Neural cell (in vitro differentiated cells): ENCODE measurements around the gene RASD1. TPM values are rescaled to one million over a fixed set of nuclear protein-coding genes. Genes with fewer than 3 reads are reported as not detected.

Experiments used
- H2AFZ ChIP-seq: fragments of 200-600, 300-800 bp; sonication (generic), shearing (Covaris generic); 2 replicates; pipeline ENCODE4 v1.6.0; 2014; ENCODE audit warnings: low read depth, mild to moderate bottlenecking, antibody characterized with exemption, low read length, moderate library complexity
- H3F3A ChIP-seq: fragments of 200-600 bp; shearing (Covaris generic); 2 replicates; pipeline ENCODE4 v1.6.1; 2016; ENCODE audit warnings: mild to moderate bottlenecking, moderate library complexity, mixed read lengths, antibody characterized with exemption, low read length; ENCODE audit not compliant: insufficient read depth, poor library complexity, severe bottlenecking
- H3K27ac ChIP-seq: fragments of 200-600, 300-800 bp; sonication (generic), shearing (Covaris generic); 2 replicates; pipeline ENCODE4 v1.5.1; 2014; ENCODE audit warnings: mild to moderate bottlenecking, low read length, moderate library complexity
- H3K27me3 ChIP-seq: fragments of 300-800, 200-600 bp; sonication (generic), shearing (Covaris generic); 2 replicates; pipeline ENCODE4 v1.6.0; 2014; ENCODE audit warnings: mild to moderate bottlenecking, low read depth, low read length, moderate library complexity; ENCODE audit not compliant: insufficient read depth
- H3K36me3 ChIP-seq: fragments of 300-800, 200-600 bp; sonication (generic), shearing (Covaris generic); 2 replicates; pipeline ENCODE4 v1.5.1; 2014; ENCODE audit warnings: mild to moderate bottlenecking, antibody characterized with exemption, low read length, moderate library complexity; ENCODE audit not compliant: insufficient read depth
- H3K4me2 ChIP-seq: fragments of 300-800, 200-600 bp; sonication (generic), shearing (Covaris generic); 2 replicates; pipeline ENCODE4 v1.6.0; 2014; ENCODE audit warnings: mild to moderate bottlenecking, low read length
- H3K4me3 ChIP-seq: fragments of 300-800, 200-600 bp; sonication (generic), shearing (Covaris generic); 2 replicates; pipeline ENCODE4 v1.5.1; 2014; ENCODE audit warnings: mild to moderate bottlenecking, low read length, moderate library complexity
- H3K79me2 ChIP-seq: fragments of 200-600 bp; shearing (Covaris generic); replicated peaks from 2 replicates; pipeline ENCODE4 v1.6.0; 2014; ENCODE audit warnings: mild to moderate bottlenecking, low read length, moderate library complexity; ENCODE audit not compliant: insufficient read depth
- H3K9ac ChIP-seq: fragments of 300-800, 200-600 bp; sonication (generic), shearing (Covaris generic); 2 replicates; pipeline ENCODE4 v1.6.1; 2016; ENCODE audit warnings: mild to moderate bottlenecking, low read length, mixed read lengths
- H3K9me2 ChIP-seq: fragments of 200-600 bp; shearing (Covaris generic); 2 replicates; pipeline ENCODE4 v1.6.1; 2016; ENCODE audit warnings: mild to moderate bottlenecking, low read length, mixed read lengths; ENCODE audit not compliant: insufficient read depth
- H3K9me3 ChIP-seq: fragments of 200-600, 300-800 bp; sonication (generic), shearing (Covaris generic); 2 replicates; pipeline ENCODE4 v1.6.1; 2016; ENCODE audit warnings: mild to moderate bottlenecking, mixed run types, low read length, moderate library complexity, mixed read lengths
- H4K20me1 ChIP-seq: fragments of 200-600 bp; shearing (Covaris generic); 2 replicates; pipeline ENCODE4 v1.6.1; 2016; ENCODE audit warnings: mild to moderate bottlenecking, mixed run types; ENCODE audit not compliant: insufficient read depth
- EP300 ChIP-seq: fragments of 450-650 bp; conservative IDR thresholded peaks from 2 replicates; pipeline ENCODE4 v1.6.1; 2014; ENCODE audit warnings: antibody characterized with exemption, mild to moderate bottlenecking, moderate library complexity; ENCODE audit not compliant: poor library complexity, severe bottlenecking
- EZH2 ChIP-seq: fragments of 200-600, 300-800 bp; shearing (Covaris generic), sonication (generic); IDR thresholded peaks from 2 replicates; pipeline ENCODE4 v1.6.1; 2014; ENCODE audit warnings: antibody characterized with exemption, low read length, borderline replicate concordance, mild to moderate bottlenecking; ENCODE audit not compliant: insufficient read depth, poor library complexity, severe bottlenecking
- MXI1 ChIP-seq: fragments of 450-650 bp; conservative IDR thresholded peaks from 2 replicates; pipeline ENCODE4 v1.6.1; 2014; ENCODE audit warnings: antibody characterized with exemption, mild to moderate bottlenecking; ENCODE audit not compliant: poor library complexity, severe bottlenecking
- POLR2AphosphoS5 ChIP-seq: IDR thresholded peaks from 2 replicates; pipeline ENCODE4 v1.6.1; 2012
- RAD21 ChIP-seq: fragments of 450-650 bp; conservative IDR thresholded peaks from 2 replicates; pipeline ENCODE4 v1.6.1; 2014; ENCODE audit warnings: antibody characterized with exemption, mild to moderate bottlenecking, moderate library complexity
- SMC3 ChIP-seq: fragments of 450-650 bp; conservative IDR thresholded peaks from 2 replicates; pipeline ENCODE4 v1.6.1; 2014; ENCODE audit warnings: antibody characterized with exemption, mild to moderate bottlenecking, moderate library complexity; ENCODE audit not compliant: poor library complexity
- TAF1 ChIP-seq: IDR thresholded peaks from 2 replicates; pipeline ENCODE4 v1.6.1; 2012; ENCODE audit warnings: low read depth
- polyA plus RNA-seq: library from polyadenylated mRNA; depleted of rRNA; stranded (reverse); fragments of >200 nt; gene quantifications from 2 replicates; pipeline ENCODE4 v1.2.3, GENCODE V29; 2014
- TF ChIP-seq, protein P1 (sequence below): IDR thresholded peaks from 2 replicates; pipeline ENCODE4 v1.6.1; 2012; ENCODE audit warnings: borderline replicate concordance
- TF ChIP-seq, protein P2 (sequence below): fragments of 450-650 bp; IDR thresholded peaks from 2 replicates; pipeline ENCODE4 v1.5.1; 2014; ENCODE audit warnings: antibody characterized with exemption, mild to moderate bottlenecking, moderate library complexity; ENCODE audit not compliant: poor library complexity, severe bottlenecking

RASD1 gene
- polyA plus RNA-seq, 1 donor from 2014 or later: 57.7 TPM

DNA sequence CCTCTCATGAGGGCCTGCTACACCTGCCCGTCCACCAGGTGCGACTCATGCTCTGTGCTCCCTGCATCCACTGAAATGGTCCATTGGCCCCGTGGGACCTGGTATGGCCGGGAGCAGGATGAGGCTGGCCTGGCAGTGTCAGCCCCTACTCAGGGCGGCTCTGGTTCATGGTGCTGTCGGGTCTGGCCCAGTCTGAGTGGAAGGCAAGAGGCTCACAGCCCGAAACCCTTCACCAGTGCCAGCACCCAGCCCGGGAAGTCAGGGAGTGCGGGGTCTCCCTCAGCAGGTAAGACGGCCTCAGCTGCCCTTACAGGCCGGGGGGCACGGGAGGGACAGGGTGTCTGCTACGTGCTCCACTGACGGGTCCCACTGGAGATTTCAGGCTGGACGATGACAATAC lies 40.5 kb upstream of the RASD1 start:
- H4K20me1 ChIP-seq: no peaks in the 10 kb centered on the region
- no peak overlapping the region for H2AFZ ChIP-seq
- no peaks in the 10 kb centered on the region for H3K27me3 ChIP-seq
- H3K79me2 ChIP-seq: no peaks in the 10 kb centered on the region
- no peaks in the 10 kb centered on the region for H3K9me3 ChIP-seq
- no peak overlapping the region for H3K9ac ChIP-seq
- no peak overlapping the region for H3K4me3 ChIP-seq
- no peak for TF ChIP-seq EP300
- no peaks in the 10 kb centered on the region for H3F3A ChIP-seq
- no peaks in the 10 kb centered on the region for H3K36me3 ChIP-seq
- no peak overlapping the region for H3K4me2 ChIP-seq
- H3K27ac ChIP-seq: no peak overlapping the region
- H3K9me2 ChIP-seq: no peaks in the 10 kb centered on the region

DNA sequence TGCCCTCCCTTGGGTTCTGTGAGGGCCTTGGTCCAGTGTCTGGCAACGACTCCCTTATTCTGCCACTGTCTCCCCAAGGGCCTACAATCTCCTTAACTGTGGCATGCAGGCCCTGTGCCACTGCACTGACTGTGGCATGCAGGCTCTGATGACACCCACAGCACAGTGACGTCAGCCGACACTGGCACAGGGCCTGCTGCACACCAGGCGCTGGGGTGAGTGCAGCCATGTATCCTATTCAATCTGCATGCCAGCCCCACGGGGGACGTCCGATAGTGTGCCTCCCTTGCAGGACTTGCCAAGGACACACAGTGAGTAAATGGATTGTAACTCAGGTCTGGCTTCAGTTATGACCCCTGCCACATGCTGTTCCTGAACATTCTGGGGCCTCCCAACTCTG lies 39.8 kb upstream of the RASD1 start:
- H3K9ac ChIP-seq: no peak overlapping the region
- H3K9me2 ChIP-seq: no peaks in the 10 kb centered on the region
- no peak overlapping the region for H3K27ac ChIP-seq
- H3K4me2 ChIP-seq: no peak overlapping the region
- no peak overlapping the region for H2AFZ ChIP-seq
- H3K79me2 ChIP-seq: no peaks in the 10 kb centered on the region
- TF ChIP-seq, protein P1, sequence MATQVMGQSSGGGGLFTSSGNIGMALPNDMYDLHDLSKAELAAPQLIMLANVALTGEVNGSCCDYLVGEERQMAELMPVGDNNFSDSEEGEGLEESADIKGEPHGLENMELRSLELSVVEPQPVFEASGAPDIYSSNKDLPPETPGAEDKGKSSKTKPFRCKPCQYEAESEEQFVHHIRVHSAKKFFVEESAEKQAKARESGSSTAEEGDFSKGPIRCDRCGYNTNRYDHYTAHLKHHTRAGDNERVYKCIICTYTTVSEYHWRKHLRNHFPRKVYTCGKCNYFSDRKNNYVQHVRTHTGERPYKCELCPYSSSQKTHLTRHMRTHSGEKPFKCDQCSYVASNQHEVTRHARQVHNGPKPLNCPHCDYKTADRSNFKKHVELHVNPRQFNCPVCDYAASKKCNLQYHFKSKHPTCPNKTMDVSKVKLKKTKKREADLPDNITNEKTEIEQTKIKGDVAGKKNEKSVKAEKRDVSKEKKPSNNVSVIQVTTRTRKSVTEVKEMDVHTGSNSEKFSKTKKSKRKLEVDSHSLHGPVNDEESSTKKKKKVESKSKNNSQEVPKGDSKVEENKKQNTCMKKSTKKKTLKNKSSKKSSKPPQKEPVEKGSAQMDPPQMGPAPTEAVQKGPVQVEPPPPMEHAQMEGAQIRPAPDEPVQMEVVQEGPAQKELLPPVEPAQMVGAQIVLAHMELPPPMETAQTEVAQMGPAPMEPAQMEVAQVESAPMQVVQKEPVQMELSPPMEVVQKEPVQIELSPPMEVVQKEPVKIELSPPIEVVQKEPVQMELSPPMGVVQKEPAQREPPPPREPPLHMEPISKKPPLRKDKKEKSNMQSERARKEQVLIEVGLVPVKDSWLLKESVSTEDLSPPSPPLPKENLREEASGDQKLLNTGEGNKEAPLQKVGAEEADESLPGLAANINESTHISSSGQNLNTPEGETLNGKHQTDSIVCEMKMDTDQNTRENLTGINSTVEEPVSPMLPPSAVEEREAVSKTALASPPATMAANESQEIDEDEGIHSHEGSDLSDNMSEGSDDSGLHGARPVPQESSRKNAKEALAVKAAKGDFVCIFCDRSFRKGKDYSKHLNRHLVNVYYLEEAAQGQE: no peak
- TF ChIP-seq EZH2 (no peak), EP300 (no peak), SMC3 (no peak), MXI1 (no peak), RAD21 (no peak), TAF1 (no peak), POLR2AphosphoS5 (no peak)
- TF ChIP-seq, protein P2, sequence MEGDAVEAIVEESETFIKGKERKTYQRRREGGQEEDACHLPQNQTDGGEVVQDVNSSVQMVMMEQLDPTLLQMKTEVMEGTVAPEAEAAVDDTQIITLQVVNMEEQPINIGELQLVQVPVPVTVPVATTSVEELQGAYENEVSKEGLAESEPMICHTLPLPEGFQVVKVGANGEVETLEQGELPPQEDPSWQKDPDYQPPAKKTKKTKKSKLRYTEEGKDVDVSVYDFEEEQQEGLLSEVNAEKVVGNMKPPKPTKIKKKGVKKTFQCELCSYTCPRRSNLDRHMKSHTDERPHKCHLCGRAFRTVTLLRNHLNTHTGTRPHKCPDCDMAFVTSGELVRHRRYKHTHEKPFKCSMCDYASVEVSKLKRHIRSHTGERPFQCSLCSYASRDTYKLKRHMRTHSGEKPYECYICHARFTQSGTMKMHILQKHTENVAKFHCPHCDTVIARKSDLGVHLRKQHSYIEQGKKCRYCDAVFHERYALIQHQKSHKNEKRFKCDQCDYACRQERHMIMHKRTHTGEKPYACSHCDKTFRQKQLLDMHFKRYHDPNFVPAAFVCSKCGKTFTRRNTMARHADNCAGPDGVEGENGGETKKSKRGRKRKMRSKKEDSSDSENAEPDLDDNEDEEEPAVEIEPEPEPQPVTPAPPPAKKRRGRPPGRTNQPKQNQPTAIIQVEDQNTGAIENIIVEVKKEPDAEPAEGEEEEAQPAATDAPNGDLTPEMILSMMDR: no peak
- H3F3A ChIP-seq: no peaks in the 10 kb centered on the region
- H3K4me3 ChIP-seq: no peak overlapping the region
- no peaks in the 10 kb centered on the region for H3K27me3 ChIP-seq
- H4K20me1 ChIP-seq: no peaks in the 10 kb centered on the region
- H3K36me3 ChIP-seq: no peaks in the 10 kb centered on the region
- H3K9me3 ChIP-seq: no peaks in the 10 kb centered on the region

DNA sequence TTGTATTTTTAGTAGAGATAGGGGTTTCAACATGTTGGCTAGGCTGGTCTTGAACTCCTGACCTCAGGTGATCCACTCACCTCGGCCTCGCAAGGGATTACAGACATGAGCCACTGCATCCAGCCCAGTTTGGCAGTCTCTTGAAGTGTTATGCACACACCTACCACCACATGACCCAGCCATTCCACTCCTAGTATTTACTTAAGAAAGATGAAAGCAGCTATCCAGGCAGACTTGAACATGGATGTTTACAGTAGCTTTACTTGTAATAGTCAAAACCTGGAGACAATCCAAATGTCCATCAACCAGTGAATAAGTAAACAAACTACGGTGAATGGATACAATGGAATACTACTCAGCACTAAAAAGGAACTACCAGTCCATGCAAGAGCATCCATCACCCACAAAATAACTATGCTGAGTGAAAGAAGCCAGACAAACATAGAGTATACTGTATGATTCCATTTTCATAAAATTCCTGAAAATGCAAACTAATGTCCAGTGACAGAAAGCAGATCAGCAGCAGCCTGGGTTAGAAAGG lies 37.8 kb upstream of the RASD1 start:
- Histone ChIP-seq H3K9me3 (no peaks in the 10 kb centered on the region), H3K4me3 (no peak overlapping the region), H4K20me1 (no peaks in the 10 kb centered on the region), H3K9ac (no peak overlapping the region), H3K36me3 (no peaks in the 10 kb centered on the region), H3K27ac (no peak overlapping the region), H3K9me2 (no peaks in the 10 kb centered on the region), H3F3A (no peaks in the 10 kb centered on the region), H3K27me3 (no peaks in the 10 kb centered on the region), H3K4me2 (no peak overlapping the region), H3K79me2 (no peaks in the 10 kb centered on the region), H2AFZ (no peak overlapping the region)
- TF ChIP-seq POLR2AphosphoS5 (no peak), SMC3 (no peak), EP300 (no peak), MXI1 (no peak), TAF1 (no peak), EZH2 (no peak), RAD21 (no peak)
- TF ChIP-seq, protein P1: no peak
- TF ChIP-seq, protein P2: no peak
